ENCODE measurements around the gene OPHN1. TPM values are rescaled to one million over a fixed set of nuclear protein-coding genes. Genes with fewer than 3 reads are reported as not detected.
A peak's percentile ranks its signal among the peaks of the same experiment; 100 is the strongest.

OPHN1 gene
- total and polyA plus RNA-seq, 2 of the 13 experiments (the other 11 are each of a cell fraction or from before 2014, with no cell fraction given): 1.6 to 1.7 TPM

DNA sequence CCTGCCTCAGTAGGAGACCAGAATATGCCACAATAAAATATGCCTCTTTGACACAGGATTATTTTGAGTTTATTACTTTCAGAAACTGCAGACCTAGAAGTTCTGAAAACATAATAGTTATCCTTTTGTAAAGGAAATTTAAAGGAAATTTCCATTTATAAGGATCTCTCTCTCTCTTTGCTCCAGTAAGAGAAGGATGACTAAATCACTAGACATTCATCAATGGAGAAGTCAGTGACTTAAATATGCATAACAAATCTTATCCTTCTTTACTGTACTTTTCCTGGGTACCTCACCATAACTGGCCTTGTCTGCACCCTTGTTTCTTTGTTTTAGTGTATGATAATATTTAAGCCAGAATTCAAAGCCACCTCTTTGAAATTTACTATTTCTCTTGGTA lies 28.3 kb upstream of the OPHN1 start:
- ChIA-PET POLR2A (no interaction called here), CTCF (ENCODE audit: low intra/inter-chr PET ratio, low total read pairs) (no interaction called here)
- FAIRE-seq (no peak), ATAC-seq (no peak), DNase-seq (ENCODE audit: low spot score) (no peak)
- Histone ChIP-seq H3K36me3 (replicated peaks in 1 of 2; ENCODE audit: control insufficient read depth in 1 of 2, insufficient read depth in 2 of 2, low read length in 2 of 2) (no peaks in the 10 kb centered on the region), H3K9me3 (ENCODE audit: low read length) (no peaks in the 10 kb centered on the region), H3K4me2 (ENCODE audit: low read depth, low read length) (peak overlapping the region; percentile 42), H3K9ac (ENCODE audit: insufficient read depth, low read depth, low read length) (no peak overlapping the region), H3K79me2 (ENCODE audit: insufficient read depth, low read length) (no peaks in the 10 kb centered on the region), H4K20me1 (ENCODE audit: insufficient read depth, low read length) (no peaks in the 10 kb centered on the region), H3K27ac (ENCODE audit: extremely low read length, insufficient read depth, low read length) (no peak overlapping the region), H3K4me3 (replicated peaks in 1 of 3; ENCODE audit: insufficient read depth in 1 of 3, low read depth in 2 of 3, low read length in 3 of 3) (no peak overlapping the region; a peak in 1 of 6 replicates), H2AFZ (ENCODE audit: low read length) (no peak overlapping the region), H3K4me1 (ENCODE audit: insufficient read depth, low read length) (0 out of 2 replicates have a peak, but pooled peaks cover 7% of the 10 kb centered on the region), H3K27me3 (ENCODE audit: control insufficient read depth in 1 of 2, insufficient read depth in 2 of 2, low read length in 2 of 2) (no peaks in the 10 kb centered on the region)
- no TSS peak for BruUV-seq (replicated peaks)
- TF ChIP-seq ZNF543 (CRISPR knock-in tag; IDR thresholded peaks at IDR 0.05) (no peak), ARHGAP35 (CRISPR knock-in tag; IDR thresholded peaks at IDR 0.05; ENCODE audit: borderline replicate concordance) (no peak), KDM2A (CRISPR knock-in tag; IDR thresholded peaks at IDR 0.05; ENCODE audit: borderline replicate concordance, low read depth) (no peak), ARID2 (CRISPR knock-in tag; IDR thresholded peaks at IDR 0.05; ENCODE audit: borderline replicate concordance) (no peak), SMAD3 (CRISPR knock-in tag; IDR thresholded peaks at IDR 0.05) (no peak), IRF2 (CRISPR knock-in tag; IDR thresholded peaks at IDR 0.05) (no peak)
- TF ChIP-seq, protein P1, sequence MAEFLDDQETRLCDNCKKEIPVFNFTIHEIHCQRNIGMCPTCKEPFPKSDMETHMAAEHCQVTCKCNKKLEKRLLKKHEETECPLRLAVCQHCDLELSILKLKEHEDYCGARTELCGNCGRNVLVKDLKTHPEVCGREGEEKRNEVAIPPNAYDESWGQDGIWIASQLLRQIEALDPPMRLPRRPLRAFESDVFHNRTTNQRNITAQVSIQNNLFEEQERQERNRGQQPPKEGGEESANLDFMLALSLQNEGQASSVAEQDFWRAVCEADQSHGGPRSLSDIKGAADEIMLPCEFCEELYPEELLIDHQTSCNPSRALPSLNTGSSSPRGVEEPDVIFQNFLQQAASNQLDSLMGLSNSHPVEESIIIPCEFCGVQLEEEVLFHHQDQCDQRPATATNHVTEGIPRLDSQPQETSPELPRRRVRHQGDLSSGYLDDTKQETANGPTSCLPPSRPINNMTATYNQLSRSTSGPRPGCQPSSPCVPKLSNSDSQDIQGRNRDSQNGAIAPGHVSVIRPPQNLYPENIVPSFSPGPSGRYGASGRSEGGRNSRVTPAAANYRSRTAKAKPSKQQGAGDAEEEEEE (CRISPR knock-in tag; IDR thresholded peaks at IDR 0.05; ENCODE audit: borderline replicate concordance): no peak
- intact Hi-C loops (cut with micrococcal nuclease; ENCODE audit: unreplicated experiment): no loop called here
- in situ Hi-C loops (cut with HindIII; ENCODE audit: extremely low pct_ligation_motif_present, low pct_unique_long_range_greater_than_20kb): no loop called here

DNA sequence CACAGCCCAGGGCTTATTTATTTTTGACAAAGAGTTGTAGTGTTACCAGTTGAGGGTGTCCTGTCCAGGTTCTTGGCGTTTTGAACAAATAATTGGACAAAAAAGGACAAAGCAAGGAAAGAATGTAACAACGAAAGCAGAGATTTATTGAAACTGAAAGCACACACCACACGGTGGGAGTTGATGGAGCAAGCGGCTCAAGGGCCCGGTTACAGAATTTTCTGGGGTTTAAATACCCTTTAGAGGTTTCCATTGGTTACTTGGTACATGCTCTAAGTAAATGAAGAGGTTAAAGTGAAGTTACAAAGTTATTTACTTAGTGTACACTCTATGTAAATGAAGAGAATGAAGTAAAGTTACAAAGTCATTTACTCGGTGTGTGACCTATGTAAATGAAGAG lies 27.8 kb upstream of the OPHN1 start:
- DNase-seq (ENCODE audit: low spot score) (no peak), FAIRE-seq (no peak), ATAC-seq (no peak)
- TF ChIP-seq, protein P2, sequence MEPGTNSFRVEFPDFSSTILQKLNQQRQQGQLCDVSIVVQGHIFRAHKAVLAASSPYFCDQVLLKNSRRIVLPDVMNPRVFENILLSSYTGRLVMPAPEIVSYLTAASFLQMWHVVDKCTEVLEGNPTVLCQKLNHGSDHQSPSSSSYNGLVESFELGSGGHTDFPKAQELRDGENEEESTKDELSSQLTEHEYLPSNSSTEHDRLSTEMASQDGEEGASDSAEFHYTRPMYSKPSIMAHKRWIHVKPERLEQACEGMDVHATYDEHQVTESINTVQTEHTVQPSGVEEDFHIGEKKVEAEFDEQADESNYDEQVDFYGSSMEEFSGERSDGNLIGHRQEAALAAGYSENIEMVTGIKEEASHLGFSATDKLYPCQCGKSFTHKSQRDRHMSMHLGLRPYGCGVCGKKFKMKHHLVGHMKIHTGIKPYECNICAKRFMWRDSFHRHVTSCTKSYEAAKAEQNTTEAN (CRISPR knock-in tag; conservative IDR thresholded peaks at IDR 0.05): no peak
- TF ChIP-seq GFI1 (CRISPR knock-in tag; IDR thresholded peaks at IDR 0.05; ENCODE audit: borderline replicate concordance): peak; percentile 37; the same call in 1 of the 2 replicates
- Histone ChIP-seq H3K4me2 (ENCODE audit: low read depth, low read length) (peak overlapping the region; percentile 42), H3K4me1 (ENCODE audit: insufficient read depth, low read length) (0 out of 2 replicates have a peak, but pooled peaks cover 7% of the 10 kb centered on the region), H3K36me3 (replicated peaks in 1 of 2; ENCODE audit: control insufficient read depth in 1 of 2, insufficient read depth in 2 of 2, low read length in 2 of 2) (no peaks in the 10 kb centered on the region), H2AFZ (ENCODE audit: low read length) (no peak overlapping the region), H3K4me3 (replicated peaks in 1 of 3; ENCODE audit: insufficient read depth in 1 of 3, low read depth in 2 of 3, low read length in 3 of 3) (peak overlapping the region in 1 of 3 experiments; percentile 12; a peak in 2 of 6 replicates), H3K27ac (ENCODE audit: extremely low read length, insufficient read depth, low read length) (no peak overlapping the region), H3K27me3 (ENCODE audit: control insufficient read depth in 1 of 2, insufficient read depth in 2 of 2, low read length in 2 of 2) (no peaks in the 10 kb centered on the region), H3K79me2 (ENCODE audit: insufficient read depth, low read length) (no peaks in the 10 kb centered on the region), H4K20me1 (ENCODE audit: insufficient read depth, low read length) (no peaks in the 10 kb centered on the region), H3K9me3 (ENCODE audit: low read length) (no peaks in the 10 kb centered on the region), H3K9ac (ENCODE audit: insufficient read depth, low read depth, low read length) (no peak overlapping the region)
- BruUV-seq (replicated peaks): no TSS peak
- intact Hi-C loops (cut with micrococcal nuclease; ENCODE audit: unreplicated experiment): no loop called here
- CTCF ChIA-PET (ENCODE audit: low intra/inter-chr PET ratio, low total read pairs): no interaction called here
- WGBS (ENCODE audit: low lambda C conversion rate): under 1% methylated on average over 6 of the region's 6 CpGs
- in situ Hi-C loops (cut with HindIII; ENCODE audit: extremely low pct_ligation_motif_present, low pct_unique_long_range_greater_than_20kb): no loop called here
- POLR2A ChIA-PET: no interaction called here

Measured in HepG2 (cell line).